Measurements from ENCODE around the gene ADAMTS2.
"Not testable (repeated sequence)": the region's sequence is repeated elsewhere in the genome, so short reads cannot be mapped to it uniquely, and the experiment has no call there.

Gene ADAMTS2

GRCh38 chr5:179296150-179296821 lies 49.0 kb downstream of the ADAMTS2 start:
- DNase-seq: no peak

- DNase-seq: no peak
These were observed 49.5 kb downstream of the ADAMTS2 start for GRCh38 chr5:179295778-179296149.

- no peak for DNase-seq
These were observed 50.1 kb downstream of the ADAMTS2 start for GRCh38 chr5:179294891-179295777.

DNA sequence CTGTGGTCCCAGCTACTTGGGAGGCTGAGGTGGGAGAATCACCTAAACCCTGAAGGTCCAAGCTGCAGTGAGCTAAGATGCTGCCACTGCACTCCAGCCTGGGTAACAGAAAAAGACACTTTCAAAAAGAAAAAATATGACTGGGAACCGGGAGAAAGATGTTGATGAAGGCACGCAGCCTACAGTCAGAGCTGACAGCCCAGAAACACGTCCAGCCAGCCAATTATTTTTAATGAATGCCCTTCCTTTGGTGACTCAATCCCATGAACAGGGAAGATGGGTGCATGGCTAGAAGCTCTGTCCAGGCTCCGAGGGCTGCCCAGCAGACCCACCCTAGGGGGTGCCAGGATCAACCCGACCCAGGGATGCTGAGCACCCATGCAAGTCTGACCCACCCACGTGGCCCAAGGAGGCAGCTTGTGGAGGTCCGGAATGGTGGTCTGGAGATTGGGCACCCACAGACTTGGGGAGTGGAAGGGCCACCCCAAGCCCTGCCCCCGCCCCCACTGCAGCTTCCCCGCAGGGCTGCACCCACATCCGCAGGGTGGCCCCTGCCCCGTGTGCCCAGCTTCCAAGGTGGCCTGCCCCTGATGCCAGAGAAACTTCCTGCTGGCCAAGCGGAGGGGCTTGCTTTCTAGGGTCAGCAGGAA lies 51.0 kb downstream of the ADAMTS2 start:
- no peak for DNase-seq

GRCh38 chr5:179292681-179293635 lies 52.3 kb downstream of the ADAMTS2 start:
- DNase-seq: no peak

GRCh38 chr5:179292202-179292601 lies 53.1 kb downstream of the ADAMTS2 start:
- no peak for DNase-seq

DNA sequence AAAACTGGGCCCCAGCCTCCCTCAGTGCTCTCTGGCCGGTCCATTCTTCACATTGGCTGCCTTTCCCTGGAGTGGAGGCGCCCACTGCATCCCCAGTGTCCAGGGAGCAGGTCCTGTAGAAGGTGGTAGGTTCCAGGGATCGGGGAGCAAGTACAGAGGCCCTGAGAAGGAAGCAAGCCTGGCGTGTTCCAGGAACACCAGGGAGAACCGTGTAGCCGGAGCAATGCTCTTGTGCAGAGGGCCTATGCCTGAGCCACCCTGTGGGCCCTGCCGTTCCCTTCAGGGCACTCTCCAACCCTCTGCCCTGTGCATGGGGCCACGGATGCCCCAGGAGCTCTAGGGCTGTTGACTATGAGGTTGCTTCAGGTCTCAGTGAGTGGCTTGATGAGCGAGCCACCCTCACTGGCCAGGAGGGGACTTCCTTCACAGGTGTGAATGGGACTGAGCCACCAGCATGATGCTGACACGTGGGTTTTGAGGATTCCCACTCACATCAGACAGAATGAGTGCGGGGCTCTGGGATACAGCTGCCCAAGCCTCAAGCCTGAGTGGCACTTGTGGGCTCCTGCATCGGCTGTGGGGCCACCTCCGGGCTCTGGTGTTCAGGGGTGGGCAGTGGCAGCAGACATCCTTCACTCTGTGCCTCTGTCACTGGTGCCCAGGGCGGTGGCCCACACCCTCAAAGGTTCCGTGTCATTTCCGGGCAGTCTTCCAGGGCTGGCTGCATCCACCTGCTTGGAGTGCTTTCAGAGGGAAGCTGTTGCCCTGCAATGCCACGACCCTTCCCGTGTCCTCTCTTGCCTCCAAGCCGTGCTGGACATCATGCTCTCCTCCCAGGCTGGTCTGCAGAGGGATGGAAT lies 54.4 kb downstream of the ADAMTS2 start:
- no peak for DNase-seq

GRCh38 chr5:179289756-179290385 lies 55.4 kb downstream of the ADAMTS2 start:
- no peak for DNase-seq

DNA sequence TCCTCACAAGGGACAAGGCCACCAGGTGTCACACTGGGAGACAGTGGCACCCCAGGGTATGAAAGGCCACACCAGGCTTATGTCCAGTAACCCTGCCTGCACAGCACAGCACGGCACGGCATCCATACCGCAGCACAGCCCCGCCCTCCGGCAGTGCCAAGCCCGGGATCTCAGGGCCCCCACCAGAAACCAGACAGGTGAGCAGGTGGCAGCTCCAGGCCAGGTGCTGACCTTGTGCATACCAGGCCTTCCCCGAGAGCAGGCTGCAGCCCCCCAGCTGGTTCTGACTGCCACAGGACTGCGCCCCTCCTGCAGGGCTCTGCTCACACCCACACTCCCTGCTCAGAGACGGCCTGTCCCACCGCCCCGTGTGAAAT lies 56.5 kb downstream of the ADAMTS2 start:
- no peak for DNase-seq

GRCh38 chr5:179288101-179288808 lies 57.0 kb downstream of the ADAMTS2 start:
- no peak for DNase-seq

GRCh38 chr5:179287631-179288030 lies 57.6 kb downstream of the ADAMTS2 start:
- DNase-seq: no peak

DNA sequence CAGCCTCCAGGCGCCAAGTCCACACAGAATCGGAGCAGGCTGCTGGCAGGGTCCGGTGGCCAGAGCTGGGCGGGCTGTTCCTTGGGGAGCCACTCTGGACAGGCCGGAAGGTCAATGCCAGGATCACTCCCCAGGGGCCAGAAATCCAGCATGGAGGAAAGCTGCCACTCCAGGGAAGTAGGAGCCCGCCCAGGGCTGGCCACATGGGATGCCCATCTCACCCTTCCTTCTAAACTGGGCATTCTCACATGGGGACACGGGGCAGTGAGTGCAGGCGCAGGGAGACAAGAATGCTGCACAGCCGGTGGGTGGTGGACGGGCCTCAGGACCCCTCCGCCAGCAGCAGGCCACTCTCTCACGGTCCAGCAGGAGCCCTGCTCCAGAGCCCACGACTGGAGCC lies 58.2 kb downstream of the ADAMTS2 start:
- DNase-seq: no peak

- DNase-seq: not testable (repeated sequence)
These were observed 59.5 kb downstream of the ADAMTS2 start for GRCh38 chr5:179285776-179286162.

DNA sequence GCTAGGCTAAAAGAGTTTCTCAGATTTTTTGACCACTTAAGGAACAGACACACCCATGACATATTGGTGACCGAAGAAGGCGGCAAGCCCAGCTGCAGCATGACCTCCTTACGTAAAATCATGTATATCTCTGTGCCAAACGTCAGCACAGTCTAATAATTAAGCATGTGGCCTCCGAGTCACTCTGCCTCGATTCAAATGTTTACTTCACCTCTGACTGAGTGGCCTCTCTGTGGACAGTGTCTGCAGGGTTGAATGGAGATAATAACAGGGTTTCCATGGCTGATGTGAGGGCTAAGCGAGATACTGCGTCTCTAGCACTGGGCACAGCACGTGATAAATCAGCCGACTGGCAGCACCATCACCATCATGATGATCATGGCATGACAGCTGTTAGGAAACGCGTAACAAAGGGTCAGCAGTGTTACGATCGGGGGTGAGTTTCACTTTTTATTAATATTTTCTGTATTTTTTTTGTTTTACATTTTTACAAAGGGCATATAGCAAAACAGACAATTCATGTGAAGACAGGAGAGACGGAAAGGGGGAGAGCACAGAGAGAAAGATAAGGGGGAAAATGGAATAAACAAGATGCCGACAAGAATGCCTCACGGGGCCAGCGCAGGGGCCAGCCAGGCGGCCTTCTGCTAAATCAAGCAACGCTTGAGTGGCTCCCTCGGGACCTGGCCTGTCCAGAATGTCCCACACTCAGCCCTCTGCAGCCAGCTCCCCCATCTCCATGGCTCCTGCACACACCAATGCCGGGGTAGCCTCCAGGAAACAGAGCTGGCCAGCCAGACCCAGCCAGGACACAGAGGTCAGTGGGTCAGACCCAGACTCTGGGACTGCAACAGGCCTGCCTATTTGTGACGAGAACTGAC lies 60.3 kb downstream of the ADAMTS2 start:
- no peak for DNase-seq

DNA sequence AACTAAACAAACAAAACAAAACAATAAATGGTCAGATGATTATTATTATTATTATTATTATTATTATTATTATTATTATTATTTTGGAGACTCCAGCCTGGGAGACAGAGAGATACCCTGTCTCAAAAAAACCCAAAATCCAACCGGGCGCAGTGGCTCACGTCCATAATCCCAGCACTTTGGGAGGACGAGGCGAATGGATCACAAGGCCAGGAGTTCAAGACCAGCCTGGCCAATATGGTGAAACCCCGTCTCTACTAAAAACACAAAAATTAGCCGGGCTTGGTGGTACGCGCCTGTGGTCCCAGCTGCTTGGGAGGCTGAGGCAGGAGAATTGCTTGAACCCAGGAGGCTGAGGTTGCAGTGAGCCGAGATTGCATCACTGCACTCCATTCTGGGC lies 61.4 kb downstream of the ADAMTS2 start:
- not testable (repeated sequence) for DNase-seq

DNA sequence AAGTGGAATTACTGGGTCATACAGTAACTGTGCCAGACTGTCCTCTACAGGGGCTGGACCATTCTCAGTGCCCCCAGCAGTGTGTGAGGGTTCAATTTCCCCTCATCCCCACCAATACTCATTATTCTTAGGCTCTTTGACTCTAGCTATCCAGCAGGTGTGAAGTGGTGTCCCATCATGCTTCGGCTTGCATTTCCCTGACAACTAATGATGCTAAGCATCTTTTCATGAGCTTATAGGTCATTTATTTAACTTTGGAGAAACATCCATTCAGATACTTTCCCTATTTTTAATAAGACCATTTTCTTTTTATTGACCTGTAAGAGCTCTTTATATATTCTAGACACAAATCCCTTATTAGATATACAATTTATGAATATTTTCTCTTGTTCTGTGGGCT lies 63.6 kb downstream of the ADAMTS2 start:
- no peak for DNase-seq

DNA sequence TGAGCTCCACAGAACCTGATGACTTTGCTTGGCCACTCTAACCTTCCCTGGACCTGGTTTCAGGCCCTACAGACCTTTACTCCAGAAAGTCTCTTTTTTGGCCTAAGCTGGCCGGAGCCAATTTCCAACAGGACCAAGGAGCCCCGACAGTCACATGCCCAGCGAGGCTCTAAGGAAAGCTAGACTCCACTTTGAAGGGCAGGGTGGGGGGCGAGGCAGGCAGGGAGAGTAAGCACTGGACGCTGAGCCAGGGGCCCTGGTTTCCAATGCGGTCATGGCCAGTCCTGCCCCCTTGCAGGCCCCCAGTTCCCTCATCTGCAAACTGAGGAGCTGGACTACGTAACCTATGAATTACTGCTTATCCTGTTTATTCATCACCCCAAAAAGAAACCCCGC lies 65.2 kb downstream of the ADAMTS2 start:
- no peak for DNase-seq

DNA sequence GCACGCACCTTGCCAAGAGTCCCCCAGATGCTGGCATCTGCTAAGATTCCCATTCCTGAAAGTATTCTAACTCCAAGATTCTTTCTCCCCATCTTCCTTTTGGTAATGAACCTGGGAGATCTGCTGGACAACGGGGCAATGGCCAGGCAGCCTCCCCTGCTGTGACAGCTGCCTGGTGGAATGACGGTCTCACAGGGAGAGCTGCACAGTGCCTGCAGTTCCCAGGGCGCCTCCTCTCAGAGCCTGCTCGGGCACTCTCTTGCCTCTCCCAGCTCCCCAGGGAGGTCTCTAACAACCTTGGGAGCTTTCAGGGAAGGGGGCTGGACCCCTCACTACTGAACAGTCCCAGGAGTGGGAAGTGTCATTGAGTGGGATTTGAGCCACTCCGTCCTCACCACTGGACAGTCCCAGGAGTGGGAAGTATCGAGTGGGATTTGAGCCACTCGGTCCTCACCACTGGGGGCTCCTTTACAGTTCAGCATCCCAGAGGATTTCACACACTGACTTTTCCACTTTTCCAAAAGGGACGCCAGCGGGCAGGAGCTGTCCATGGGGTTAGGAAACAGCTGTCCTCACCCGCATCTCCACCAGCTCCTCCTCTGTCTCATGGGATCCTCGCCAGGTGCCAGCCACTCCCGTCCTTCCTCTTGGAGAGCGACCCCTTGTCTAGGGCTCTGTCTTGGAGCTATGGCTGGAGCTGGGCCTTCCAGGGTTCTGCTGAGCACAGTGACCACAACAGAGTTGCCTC lies 65.7 kb downstream of the ADAMTS2 start:
- DNase-seq: no peak

DNA sequence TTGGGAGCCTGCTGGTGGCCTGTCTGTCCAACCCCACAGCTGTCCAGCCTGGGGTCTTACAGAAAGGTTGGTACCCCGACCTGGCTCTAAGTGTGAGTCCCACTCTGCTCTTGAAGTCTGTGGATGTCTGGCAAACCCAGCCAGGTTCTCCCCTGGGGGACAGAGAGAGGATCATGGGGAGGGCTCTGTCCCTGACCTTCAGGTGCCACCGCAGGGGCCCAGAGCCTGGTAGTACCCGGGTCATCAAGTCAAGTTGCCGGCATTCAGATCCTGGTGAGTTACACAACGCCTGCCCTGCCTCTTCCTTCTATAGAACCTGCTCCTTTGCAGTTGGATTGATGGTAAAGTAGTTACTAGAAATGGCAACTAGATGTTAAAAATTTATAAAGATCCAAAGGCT lies 66.7 kb downstream of the ADAMTS2 start:
- DNase-seq: no peak
